K562 (cell line): Measurements from ENCODE around the gene PCNX2. TPM values are rescaled to one million over a fixed set of nuclear protein-coding genes. Genes with fewer than 3 reads are reported as not detected.
A peak's percentile ranks its signal among the peaks of the same experiment; 100 is the strongest.

Experiments
- ATAC-seq: fragments of 200-7000 bp; cut with Tn5 transposase; 3 replicates; pipeline ENCODE4 v1.9.1; 2020; ENCODE audit warnings: moderate library complexity
- BruUV-seq: library from RNA; stranded (reverse); fragments of 400-500 nt; replicated peaks from 2 replicates; lab custom pipeline; 2021; lab: Mats Ljungman, UMichigan
- CTCF ChIA-PET: fragments of 300-600 bp; formaldehyde crosslinking; extraction: SDS; loops from one replicate; lab custom pipeline; 2021; ENCODE audit warnings: low intra/inter-chr PET ratio; lab: Yijun Ruan, JAX
- POLR2A ChIA-PET: fragments of 300-600, 350-650 bp; sonication (Branson Sonifier 250); formaldehyde crosslinking; extraction: SDS; loops from one replicate; lab custom pipeline; 2021; ENCODE audit warnings: antibody characterized with exemption, inconsistent platforms; lab: Yijun Ruan, JAX
- DNase-seq, 4 experiments: peaks; one replicate each; pipeline versions ENCODE4 v3.0.0 to v3.0.0-alpha.2; 2011 to 2018; ENCODE audit warnings: low spot score in 3 of 4, mixed read lengths in 3 of 4; ENCODE audit errors: extremely low read depth in 1 of 4
- FAIRE-seq: peaks from 2 replicates; lab custom pipeline; 2011; peaks lifted over from hg19 to GRCh38; lab: Jason Lieb, UNC
- H2AFZ ChIP-seq: 2 replicates; pipeline ENCODE4 v1.6.0; 2011; ENCODE audit warnings: low read depth, low read length, control low read depth, inconsistent platforms
- H3K27ac ChIP-seq: fragments of 200-600 bp; 3 replicates; pipeline ENCODE4 v1.8.0; 2011; ENCODE audit warnings: low read depth, mild to moderate bottlenecking, control low read depth, inconsistent platforms, low read length, moderate library complexity, mixed read lengths; ENCODE audit errors: extremely low read depth
- H3K27me3 ChIP-seq, 2 experiments: fragments of 300-600 bp in 1 of 2; 2 replicates in 1 of 2; 3 replicates in 1 of 2; pipeline versions ENCODE4 v1.6.0 to v1.8.0; 2011; ENCODE audit warnings: inconsistent platforms in 2 of 2, low read length in 2 of 2, mild to moderate bottlenecking in 1 of 2, mixed read lengths in 1 of 2, moderate library complexity in 1 of 2; ENCODE audit not compliant: control insufficient read depth in 2 of 2, insufficient read depth in 2 of 2
- H3K36me3 ChIP-seq: fragments of 300-600 bp; 3 replicates; pipeline ENCODE4 v1.8.0; 2011; ENCODE audit warnings: mild to moderate bottlenecking, low read length, inconsistent platforms; ENCODE audit not compliant: control insufficient read depth, insufficient read depth
- H3K4me1 ChIP-seq, 2 experiments: fragments of 200-600 bp in 1 of 2; replicated peaks in 1 of 2; 2 replicates in 1 of 2; 3 replicates in 1 of 2; pipeline versions ENCODE4 v1.5.1 to v1.8.0; 2011; ENCODE audit warnings: inconsistent platforms in 2 of 2, low read length in 2 of 2, mild to moderate bottlenecking in 1 of 2, mixed read lengths in 1 of 2, moderate library complexity in 1 of 2; ENCODE audit not compliant: control insufficient read depth in 2 of 2, insufficient read depth in 2 of 2
- H3K4me2 ChIP-seq: 2 replicates; pipeline ENCODE4 v1.6.1; 2011; ENCODE audit warnings: low read length, control low read depth, inconsistent platforms, mixed read lengths; ENCODE audit not compliant: insufficient read depth
- H3K4me3 ChIP-seq: fragments of 200-600 bp; sonication (generic), shearing (Covaris generic); 2 replicates; pipeline ENCODE4 v1.5.1; 2016; ENCODE audit warnings: control low read depth, inconsistent platforms
- H3K79me2 ChIP-seq: fragments of 200-600 bp; 3 replicates; pipeline ENCODE4 v1.8.0; 2011; ENCODE audit warnings: low read length, inconsistent platforms; ENCODE audit not compliant: control insufficient read depth, insufficient read depth
- H3K9ac ChIP-seq, 2 experiments: 2 replicates each; pipeline versions ENCODE4 v1.6.0 to v1.6.1; 2011; ENCODE audit warnings: low read depth in 2 of 2, low read length in 2 of 2, control low read depth in 1 of 2, inconsistent platforms in 1 of 2, mild to moderate bottlenecking in 1 of 2, mixed read lengths in 1 of 2; ENCODE audit not compliant: insufficient read depth in 1 of 2
- H3K9me1 ChIP-seq: one replicate; pipeline ENCODE4 v1.6.0; 2011; ENCODE audit warnings: inconsistent platforms, mild to moderate bottlenecking, low read length, moderate library complexity; ENCODE audit not compliant: control insufficient read depth, insufficient read depth
- H3K9me3 ChIP-seq: replicated peaks from 2 replicates; pipeline ENCODE4 v1.5.1; 2011; ENCODE audit warnings: low read depth, low read length, inconsistent platforms; ENCODE audit not compliant: control insufficient read depth, insufficient read depth
- H4K20me1 ChIP-seq: replicated peaks from 2 replicates; pipeline ENCODE4 v1.6.1; 2011; ENCODE audit warnings: low read length, inconsistent platforms, mixed read lengths; ENCODE audit not compliant: control insufficient read depth, insufficient read depth
- ATF6 ChIP-seq: sonication (generic); formaldehyde crosslinking; IDR thresholded peaks from 2 replicates; pipeline ENCODE4 v1.4.0; 2020; ENCODE audit warnings: mild to moderate bottlenecking, missing genetic modification reagents
- ELF1 ChIP-seq: fragments of 200-800 bp; sonication (Bioruptor generic); IDR thresholded peaks from 2 replicates; pipeline ENCODE4 v1.6.1; 2016; ENCODE audit warnings: missing genetic modification characterization, missing compliant biosample characterization
- ELF4 ChIP-seq: fragments of 450-650 bp; formaldehyde crosslinking; IDR thresholded peaks from 2 replicates; pipeline ENCODE4 v1.4.0; 2022; ENCODE audit warnings: missing genetic modification characterization
- NFATC3 ChIP-seq: fragments of 450-650 bp; IDR thresholded peaks from 2 replicates; pipeline ENCODE4 v1.6.1; 2017; ENCODE audit warnings: mild to moderate bottlenecking
- POLR2B ChIP-seq: fragments of 450-650 bp; IDR thresholded peaks from 2 replicates; pipeline ENCODE4 v1.6.1; 2018; ENCODE audit warnings: low read depth; ENCODE audit not compliant: partially characterized antibody
- SMAD1 ChIP-seq: fragments of 150-350 bp; IDR thresholded peaks from 2 replicates; pipeline ENCODE4 v1.6.1; 2014; ENCODE audit warnings: low read length, low read depth; ENCODE audit not compliant: partially characterized antibody
- U2AF2 ChIP-seq: fragments of 200-400 bp; formaldehyde crosslinking; optimal IDR thresholded peaks from 2 replicates; pipeline ENCODE3; 2017; ENCODE audit warnings: low read depth, mild to moderate bottlenecking, low read length
- ZBTB17 ChIP-seq: fragments of 450-650 bp; formaldehyde crosslinking; IDR thresholded peaks from 2 replicates; pipeline ENCODE4 v1.4.0; 2020; ENCODE audit warnings: mild to moderate bottlenecking
- WGBS: fragments of 100-300 bp; shearing (Covaris generic); methylation state at CpG from one replicate; pipeline ENCODE4 v1.1.6; 2016; ENCODE audit warnings: low coverage, mixed read lengths; ENCODE audit not compliant: insufficient coverage; ENCODE audit errors: missing lambda C conversion rate; 5-methylcytosine and 5-hydroxymethylcytosine counted together
- in situ Hi-C: fragments of 300-500 bp; cut with MboI; formaldehyde crosslinking; loops from 4 replicates; pipeline ENCODE4 v1.15.0; 2018; ENCODE audit warnings: inconsistent platforms, mixed read lengths
- intact Hi-C: fragments of 100-400 bp; cut with micrococcal nuclease; formaldehyde crosslinking; loops from 2 replicates; pipeline ENCODE4 v1.14.2; 2022
- polyA plus RNA-seq, 8 experiments: library from polyadenylated mRNA; depleted of rRNA in 4 of 8; stranded (reverse) in 5 of 8; unstranded in 3 of 8; fragments of >200 nt; fragmentation: Nextera tagmentation in 2 of 8; fragmentation: Illumina TruSeq in 1 of 8; extraction: Ambion mirVana in 2 of 8; extraction: Trizol in 1 of 8; gene quantifications; 2 replicates each; pipeline versions ENCODE4 v1.2.1 to v1.2.3, GENCODE V29; 2011 to 2014; ENCODE audit warnings: inconsistent platforms in 1 of 8, missing spikeins in 1 of 8
- total RNA-seq, 7 experiments: library from RNA; depleted of rRNA in 6 of 7; stranded (reverse); fragments of >200 nt in 6 of 7; fragmentation: Illumina TruSeq in 2 of 7; extraction: Trizol in 2 of 7; gene quantifications; 2 replicates each; pipeline versions ENCODE4 v1.2.1 to v1.2.3, GENCODE V29; 2011 to 2021; ENCODE audit warnings: low replicate concordance in 1 of 7
- TF ChIP-seq, protein P1 (sequence below): fragments of 200-800 bp; sonication (Bioruptor generic); IDR thresholded peaks from 2 replicates; pipeline ENCODE4 v1.6.1; 2017; ENCODE audit warnings: missing genetic modification characterization, missing compliant biosample characterization
- TF ChIP-seq, protein P2 (sequence below): fragments of 250-450 bp; sonication (Bioruptor Pico); IDR thresholded peaks from 2 replicates; pipeline ENCODE4 v1.5.0; 2022; ENCODE audit warnings: mild to moderate bottlenecking

The PCNX2 gene
- total and polyA plus RNA-seq, 9 of the 15 experiments (the other 6 are each of a cell fraction or from before 2014, with no cell fraction given): 0.07 to 0.33 TPM; not detected in 7

GRCh38 chr1:233061265-233061664 is 234.3 kb downstream of the PCNX2 start:
- Histone ChIP-seq H3K9me1 (no peaks in the 10 kb centered on the region), H3K9ac (no peak overlapping the region), H3K4me1 (no peaks in the 10 kb centered on the region; a peak in 1 of 5 replicates), H3K4me2 (no peak overlapping the region), H3K79me2 (no peaks in the 10 kb centered on the region), H3K27ac (no peak overlapping the region), H3K36me3 (no peaks in the 10 kb centered on the region), H3K4me3 (no peak overlapping the region), H3K9me3 (no peaks in the 10 kb centered on the region), H4K20me1 (no peaks in the 10 kb centered on the region), H2AFZ (no peak overlapping the region), H3K27me3 (no peaks in the 10 kb centered on the region; a peak in 1 of 5 replicates)
- ATAC-seq (peak; percentile 45; the same call in 1 of the 3 replicates), FAIRE-seq (no peak), DNase-seq (no peak)
- no TSS peak for BruUV-seq
- intact Hi-C loops (no loop called here), in situ Hi-C loops (no loop called here)
- POLR2A ChIA-PET: interaction anchor here (0.7 to 1.2 kb wide), 2 partner anchors 75 to 1261 kb away, joined by 3 to 4 read pairs; no protein-coding TSS in a partner anchor
- CTCF ChIA-PET: no interaction called here
- WGBS: 0% methylated on average over 5 of the region's 5 CpGs
- no peak for TF ChIP-seq SMAD1

DNA sequence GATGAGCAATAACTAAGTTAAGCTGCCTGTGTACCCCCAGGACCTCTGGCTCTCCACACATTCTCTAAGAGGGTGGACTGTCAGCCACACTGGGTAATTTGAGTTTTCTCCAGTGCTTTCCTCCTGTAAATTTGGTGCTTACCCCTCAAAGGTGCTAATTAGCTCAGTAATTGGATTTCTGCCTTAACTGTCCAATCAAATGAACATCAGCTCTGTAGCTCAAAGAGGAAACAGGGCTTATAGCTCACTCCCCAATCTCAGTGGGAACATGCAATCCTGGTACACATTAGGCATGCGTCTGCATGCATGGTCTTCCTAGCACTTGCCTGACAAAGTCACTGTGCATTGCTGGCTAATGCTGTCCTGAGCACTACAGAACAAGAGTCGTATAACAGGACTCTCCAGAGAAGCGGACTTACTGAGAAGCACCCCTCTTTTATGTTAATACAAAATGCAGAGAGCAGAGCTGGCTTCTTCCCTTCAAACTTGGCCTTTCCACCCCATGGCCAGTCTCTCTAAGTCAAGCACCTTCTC is 235.0 kb downstream of the PCNX2 start:
- Histone ChIP-seq H3K9ac (no peak overlapping the region), H3K79me2 (no peaks in the 10 kb centered on the region), H3K27ac (no peak overlapping the region), H3K9me3 (no peaks in the 10 kb centered on the region), H3K4me1 (no peaks in the 10 kb centered on the region), H3K4me3 (no peak overlapping the region), H2AFZ (no peak overlapping the region), H3K27me3 (no peaks in the 10 kb centered on the region; a peak in 1 of 5 replicates), H4K20me1 (no peaks in the 10 kb centered on the region), H3K4me2 (no peak overlapping the region), H3K9me1 (no peaks in the 10 kb centered on the region), H3K36me3 (no peaks in the 10 kb centered on the region)
- DNase-seq: no peak
- BruUV-seq: no TSS peak
- in situ Hi-C loops: no loop called here
- ChIA-PET POLR2A (interaction anchor here (1.1 to 1.2 kb wide), 2 partner anchors 18 to 74 kb away, joined by 4 to 5 read pairs; no protein-coding TSS in a partner anchor), CTCF (no interaction called here)
- intact Hi-C loops: no loop called here
- FAIRE-seq: no peak
- 0% methylated on average over 3 of the region's 3 CpGs for WGBS
- no peak for ATAC-seq
- TF ChIP-seq POLR2B (no peak), ZBTB17 (no peak), ELF4 (CRISPR knock-in tag) (no peak), ATF6 (CRISPR knock-in tag) (no peak), ELF1 (tag) (no peak), U2AF2 (no peak), NFATC3 (no peak)
- TF ChIP-seq, protein P1, sequence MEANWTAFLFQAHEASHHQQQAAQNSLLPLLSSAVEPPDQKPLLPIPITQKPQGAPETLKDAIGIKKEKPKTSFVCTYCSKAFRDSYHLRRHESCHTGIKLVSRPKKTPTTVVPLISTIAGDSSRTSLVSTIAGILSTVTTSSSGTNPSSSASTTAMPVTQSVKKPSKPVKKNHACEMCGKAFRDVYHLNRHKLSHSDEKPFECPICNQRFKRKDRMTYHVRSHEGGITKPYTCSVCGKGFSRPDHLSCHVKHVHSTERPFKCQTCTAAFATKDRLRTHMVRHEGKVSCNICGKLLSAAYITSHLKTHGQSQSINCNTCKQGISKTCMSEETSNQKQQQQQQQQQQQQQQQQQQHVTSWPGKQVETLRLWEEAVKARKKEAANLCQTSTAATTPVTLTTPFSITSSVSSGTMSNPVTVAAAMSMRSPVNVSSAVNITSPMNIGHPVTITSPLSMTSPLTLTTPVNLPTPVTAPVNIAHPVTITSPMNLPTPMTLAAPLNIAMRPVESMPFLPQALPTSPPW: no peak
- TF ChIP-seq, protein P2, sequence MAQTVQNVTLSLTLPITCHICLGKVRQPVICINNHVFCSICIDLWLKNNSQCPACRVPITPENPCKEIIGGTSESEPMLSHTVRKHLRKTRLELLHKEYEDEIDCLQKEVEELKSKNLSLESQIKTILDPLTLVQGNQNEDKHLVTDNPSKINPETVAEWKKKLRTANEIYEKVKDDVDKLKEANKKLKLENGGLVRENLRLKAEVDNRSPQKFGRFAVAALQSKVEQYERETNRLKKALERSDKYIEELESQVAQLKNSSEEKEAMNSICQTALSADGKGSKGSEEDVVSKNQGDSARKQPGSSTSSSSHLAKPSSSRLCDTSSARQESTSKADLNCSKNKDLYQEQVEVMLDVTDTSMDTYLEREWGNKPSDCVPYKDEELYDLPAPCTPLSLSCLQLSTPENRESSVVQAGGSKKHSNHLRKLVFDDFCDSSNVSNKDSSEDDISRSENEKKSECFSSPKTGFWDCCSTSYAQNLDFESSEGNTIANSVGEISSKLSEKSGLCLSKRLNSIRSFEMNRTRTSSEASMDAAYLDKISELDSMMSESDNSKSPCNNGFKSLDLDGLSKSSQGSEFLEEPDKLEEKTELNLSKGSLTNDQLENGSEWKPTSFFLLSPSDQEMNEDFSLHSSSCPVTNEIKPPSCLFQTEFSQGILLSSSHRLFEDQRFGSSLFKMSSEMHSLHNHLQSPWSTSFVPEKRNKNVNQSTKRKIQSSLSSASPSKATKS (CRISPR knock-in tag): no peak
